Esophagus muscularis mucosa (tissue), 3 donors: ENCODE measurements around the gene FAM171A1.

Experiments used
- CTCF ChIP-seq, 3 experiments: fragments of 200-600 bp in 2 of 3; fragments of 450-650 bp in 1 of 3; sonication (generic) in 2 of 3; IDR thresholded peaks; one replicate each; pipeline ENCODE4 v1.5.1; 2017 to 2019; ENCODE audit warnings: antibody characterized with exemption in 3 of 3, mild to moderate bottlenecking in 2 of 3, moderate library complexity in 1 of 3
- POLR2A ChIP-seq: fragments of 450-650 bp; IDR thresholded peaks from one replicate; pipeline ENCODE4 v1.6.1; 2017; ENCODE audit warnings: antibody characterized with exemption, moderate library complexity, mild to moderate bottlenecking, low read depth
- POLR2AphosphoS5 ChIP-seq, 2 donors: sonication (generic); formaldehyde crosslinking; IDR thresholded peaks; one replicate each; pipeline ENCODE4 v1.6.1; 2017; ENCODE audit warnings: antibody characterized with exemption in 2 of 2

GRCh38 chr10:15182540-15183207 lies 188.4 kb downstream of the FAM171A1 start:
- TF ChIP-seq POLR2A = no peak
- no peak for TF ChIP-seq CTCF (IDR thresholded peaks at IDR 0.05)
- TF ChIP-seq POLR2AphosphoS5 (IDR thresholded peaks at IDR 0.05) = no peak
